Renal cortex interstitium (tissue), 11 donors: Measurements from ENCODE around the gene TJP2. TPM values are rescaled to one million over a fixed set of nuclear protein-coding genes. Genes with fewer than 3 reads are reported as not detected.
"Not testable (repeated sequence)": the region's sequence is repeated elsewhere in the genome, so short reads cannot be mapped to it uniquely, and the experiment has no call there.

Experiments
- DNase-seq, 11 donors: peaks; one replicate each; pipeline ENCODE4 v3.0.0-alpha.2; 2013; ENCODE audit warnings: low read depth in 9 of 11, low spot score in 4 of 11; ENCODE audit errors: extremely low read depth in 1 of 11
- polyA plus RNA-seq, 3 donors: library from polyadenylated mRNA; unstranded; fragments of 120-200 nt; gene quantifications; one replicate each; pipeline ENCODE4 v1.2.1, GENCODE V29; 2013; ENCODE audit not compliant: insufficient read length in 3 of 3

The TJP2 gene
- polyA plus RNA-seq, 3 donors, result 75.7 to 109 (median 103) TPM

DNA sequence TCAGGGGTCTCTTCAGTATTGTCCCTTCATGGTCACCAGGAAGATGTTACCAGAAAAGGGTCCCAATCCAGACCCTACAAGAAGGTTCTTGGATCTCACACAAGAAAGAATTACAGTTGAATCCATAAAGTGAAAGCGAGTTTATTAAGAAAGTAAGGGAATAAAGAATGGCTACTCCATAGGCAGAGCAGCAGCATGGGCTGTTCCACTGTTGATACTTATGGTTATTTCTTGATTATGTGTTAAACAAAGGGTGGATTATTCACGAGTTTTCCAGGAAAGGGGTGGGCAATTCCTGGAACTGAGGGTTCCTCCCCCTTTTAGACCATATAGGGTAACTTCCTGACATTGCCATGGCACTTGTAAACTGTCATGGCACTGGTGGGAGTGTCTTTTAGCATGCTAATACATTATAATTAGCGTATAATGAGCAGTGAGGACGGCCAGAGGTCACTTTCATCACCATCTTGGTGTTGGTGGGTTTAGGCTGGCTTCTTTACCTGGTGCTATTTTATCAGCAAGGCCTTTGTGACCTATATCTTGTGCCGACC, 132.9 kb downstream of the TJP2 start:
- not testable (repeated sequence) for DNase-seq

DNA sequence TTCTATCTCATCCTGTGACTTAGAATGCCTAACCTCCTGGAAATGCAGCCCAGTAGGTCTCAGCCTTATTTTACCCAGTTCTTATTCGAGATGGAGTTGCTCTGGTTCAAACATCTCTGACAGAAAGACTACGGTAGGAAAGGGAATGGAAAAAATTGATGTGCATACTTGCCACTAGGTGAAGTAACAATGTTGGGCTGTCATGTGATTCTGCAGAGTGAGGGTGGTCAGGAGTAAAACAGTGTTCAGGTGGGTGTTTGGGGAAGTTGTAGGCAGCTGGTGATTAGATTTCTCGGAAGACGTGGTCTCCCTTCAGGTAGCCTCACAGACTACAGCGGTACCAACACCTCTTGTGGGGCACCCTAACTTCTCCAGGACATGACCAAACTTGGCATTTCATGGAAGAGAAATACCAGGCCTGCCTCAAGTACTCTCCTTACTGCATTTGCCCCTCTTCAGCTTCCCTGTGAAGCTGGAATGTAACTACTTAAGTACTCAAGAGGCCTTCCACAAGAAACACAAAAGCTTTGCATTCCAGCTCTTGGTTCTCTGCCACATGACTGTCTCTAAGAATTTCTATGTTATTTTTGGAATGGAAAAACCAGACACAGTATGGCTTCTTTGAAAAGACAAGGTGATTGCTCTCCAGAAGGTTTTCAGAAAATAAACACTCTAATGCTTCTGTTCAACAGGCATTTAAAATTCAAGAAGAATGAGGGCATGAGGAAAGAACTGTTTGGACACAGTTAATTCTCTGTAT, 133.5 kb downstream of the TJP2 start:
- DNase-seq, result peak in 1 of 11 donors; percentile 20

DNA sequence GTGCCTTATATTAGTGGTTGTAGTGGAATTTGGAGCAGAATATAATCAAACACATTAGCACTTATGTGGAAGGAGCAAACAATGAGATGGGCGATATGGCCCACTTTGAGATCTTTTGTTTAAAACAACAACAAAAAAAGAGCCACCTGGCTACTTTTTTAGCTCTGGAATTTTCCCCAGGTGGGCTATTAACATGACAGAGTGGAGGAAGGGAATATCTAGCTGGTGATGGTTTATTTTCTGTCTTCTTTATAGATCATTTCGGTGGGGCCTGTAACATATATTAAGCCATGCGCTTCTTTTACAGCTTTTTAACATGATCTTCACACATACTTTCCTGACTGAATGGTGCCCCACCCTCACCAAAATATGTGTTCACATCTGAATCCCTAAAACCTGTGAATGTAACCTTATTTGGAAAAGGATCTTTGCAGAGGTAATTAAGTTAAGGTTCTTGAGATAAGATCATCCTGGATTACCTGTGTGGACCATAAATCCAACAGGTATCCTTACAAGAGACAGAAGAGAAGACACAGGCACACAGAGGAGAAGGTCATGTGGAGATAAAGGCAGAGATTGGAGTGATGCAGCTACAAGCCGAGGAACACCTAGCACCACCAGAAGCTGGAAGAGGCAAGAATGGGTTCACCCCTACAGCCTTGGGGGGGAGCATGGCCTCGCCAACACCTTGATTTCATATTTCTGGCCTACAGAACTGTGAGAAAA, 134.3 kb downstream of the TJP2 start:
- no peak for DNase-seq

DNA sequence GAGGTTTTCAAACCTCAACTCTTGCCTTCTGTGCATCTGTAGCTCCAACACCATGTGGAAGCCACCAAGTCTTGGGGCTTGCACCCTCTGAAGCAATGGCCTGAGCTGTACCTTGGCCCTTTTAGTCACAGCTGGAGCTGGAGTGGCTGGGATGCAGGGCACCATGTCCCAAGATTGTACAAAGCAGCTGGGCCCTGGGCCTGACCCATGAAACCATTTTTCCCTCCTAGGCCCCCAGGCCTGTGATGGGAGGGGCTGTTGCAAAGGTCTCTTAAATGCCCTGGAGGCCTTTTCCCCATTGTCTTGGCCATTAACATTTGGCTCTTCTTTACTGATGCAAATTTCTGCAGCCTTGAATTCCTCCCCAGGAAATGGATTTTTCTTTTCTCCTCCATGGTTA, 139.1 kb downstream of the TJP2 start:
- DNase-seq, result no peak

DNA sequence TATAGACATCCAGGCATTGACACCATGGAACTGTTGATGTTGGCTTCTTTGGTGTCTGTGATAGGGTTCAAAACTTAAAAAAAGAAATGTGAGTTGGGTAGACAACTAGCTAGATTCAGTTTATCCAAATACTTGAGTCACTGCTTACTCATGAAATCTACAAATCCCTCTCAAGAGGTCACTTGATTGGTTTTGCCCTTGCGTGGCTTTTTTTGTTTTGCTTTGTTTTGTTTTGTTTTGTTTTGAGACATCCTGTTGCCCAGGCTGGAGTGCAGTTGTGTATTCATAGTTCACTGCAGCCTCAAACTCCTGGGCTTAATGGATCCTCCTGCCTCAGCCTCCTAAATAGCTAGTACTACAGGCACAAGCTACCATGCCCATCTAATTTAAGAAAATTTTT, 140.5 kb downstream of the TJP2 start:
- DNase-seq, result no peak

DNA sequence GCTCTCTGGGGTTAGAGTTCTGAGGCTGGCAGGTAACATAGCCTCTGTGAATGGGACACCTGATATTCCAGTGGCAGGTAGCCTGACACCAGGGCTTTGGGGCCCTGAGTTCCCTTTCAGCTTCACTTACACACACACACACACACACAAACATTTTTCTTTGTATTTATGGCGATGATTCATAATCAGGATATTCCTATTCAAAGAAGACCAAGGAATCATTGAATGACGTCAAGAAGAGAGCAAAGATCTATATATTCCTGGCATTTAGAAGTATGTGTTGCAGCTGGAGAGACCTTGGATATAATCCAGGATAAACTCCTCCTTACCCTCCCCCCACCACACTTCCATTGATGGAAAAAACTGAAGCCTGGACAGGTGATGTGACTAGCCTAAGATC, 143.0 kb downstream of the TJP2 start:
- DNase-seq, result no peak

DNA sequence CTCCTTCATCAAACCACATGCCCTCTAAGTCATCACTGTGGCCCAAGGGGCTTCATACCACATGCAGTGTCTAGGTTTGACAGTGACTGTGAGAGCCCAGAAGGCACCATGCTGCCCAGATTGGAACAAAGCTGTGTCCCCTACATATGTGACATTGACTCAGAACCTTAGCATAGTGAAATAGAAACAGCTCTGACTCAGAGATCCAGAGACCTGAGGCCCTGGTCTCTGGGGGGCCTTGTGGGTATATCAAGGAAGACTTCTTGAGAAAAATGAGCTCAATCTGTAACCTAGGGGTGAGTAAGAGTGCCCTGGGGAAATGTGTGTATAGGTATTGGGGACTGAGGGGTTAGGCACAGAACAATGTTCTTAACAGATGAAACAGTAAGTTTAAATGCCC, 143.8 kb downstream of the TJP2 start:
- DNase-seq, result no peak

DNA sequence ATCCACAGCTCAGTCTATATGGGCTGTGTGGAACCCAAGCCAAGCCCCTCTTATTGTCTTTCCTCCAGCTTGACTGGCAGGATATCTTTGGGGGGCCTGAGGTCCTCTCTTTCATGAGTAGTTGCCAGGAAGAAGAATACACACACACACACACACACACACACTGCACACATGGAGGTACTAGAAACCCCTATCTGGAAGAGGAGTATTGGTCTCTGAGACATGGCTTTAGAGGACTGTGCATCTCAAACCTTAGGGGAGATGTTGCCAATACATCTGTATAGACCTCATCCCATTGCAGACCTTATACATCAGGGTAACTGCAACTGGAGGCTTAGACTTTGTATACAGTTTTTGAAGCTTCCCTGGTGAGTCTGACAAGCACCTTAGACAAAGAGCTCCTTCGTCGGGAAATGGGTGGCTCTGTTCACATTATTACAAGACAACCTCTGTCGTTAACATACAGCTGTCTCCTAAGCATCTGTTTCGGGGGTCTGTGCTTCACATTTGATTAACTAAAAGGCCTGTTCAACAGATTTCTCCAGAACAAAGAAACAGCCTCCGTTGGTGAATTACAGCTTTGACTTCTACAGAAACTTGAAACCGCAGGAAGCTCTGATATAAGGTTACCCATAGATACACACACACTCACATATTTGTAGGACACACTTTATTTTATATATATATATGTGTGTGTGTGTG, 145.4 kb downstream of the TJP2 start:
- DNase-seq, result peak in 3 of 11 donors; percentile 10 to 13 (median 11)

DNA sequence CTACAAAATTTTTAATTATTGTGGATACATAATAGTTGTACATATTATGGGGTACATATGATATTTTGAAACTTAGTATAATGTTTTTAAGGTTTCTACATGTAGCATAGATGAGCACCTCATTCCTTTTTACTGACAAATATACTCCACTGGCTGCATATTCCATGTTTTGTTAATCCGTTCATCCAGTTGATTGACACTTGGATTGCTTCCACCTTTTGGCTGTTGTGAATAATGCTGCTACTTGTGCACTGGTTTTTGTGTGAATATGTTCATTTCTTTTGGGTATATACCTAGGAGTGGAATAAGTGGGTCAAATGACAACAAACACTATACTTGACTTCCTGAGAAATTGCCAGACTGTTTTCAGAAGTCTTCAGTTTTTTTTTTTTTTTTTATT, 148.2 kb downstream of the TJP2 start:
- DNase-seq, result no peak

DNA sequence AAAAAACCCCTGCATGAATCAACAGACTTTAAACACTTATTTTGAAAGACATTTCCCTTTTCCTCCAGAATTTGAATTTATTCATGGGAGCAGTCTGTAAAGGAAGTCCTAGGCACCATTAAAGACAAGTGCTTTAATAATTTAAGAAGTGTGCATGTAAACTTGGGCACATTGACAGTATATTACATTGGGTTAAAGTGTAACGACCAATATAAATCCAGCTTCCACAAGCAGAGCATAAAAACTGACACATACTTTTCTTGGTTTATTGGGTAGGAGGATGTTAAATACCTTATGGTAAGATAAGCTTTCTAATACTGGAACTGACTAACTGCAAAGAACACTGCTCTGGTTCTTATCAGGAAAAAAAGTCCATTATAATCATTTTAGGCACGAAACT, 149.8 kb downstream of the TJP2 start:
- peak in 4 of 11 donors; percentile 13 to 31 (median 24) for DNase-seq

Other genes starting within 250 kb of the TJP2 start
- not detected for gene PRKACG, start 160.2 kb upstream of the TJP2 start, polyA plus RNA-seq
- gene FXN, start 138.5 kb upstream of the TJP2 start, polyA plus RNA-seq, result 10 to 100 TPM; 16.4 to 20.6 (median 18.1) TPM
- gene ENTREP1, start 150.9 kb downstream of the TJP2 start, polyA plus RNA-seq, result 1 to 10 TPM; 2.4 to 6.0 (median 2.9) TPM